SU-DHL-6 (cell line): ENCODE measurements around the gene PXYLP1.

Experiments used
- H2AFZ ChIP-seq: fragments of 200-600 bp; sonication (generic); 2 replicates; pipeline ENCODE4 v1.6.1; 2014; ENCODE audit warnings: low read depth, mild to moderate bottlenecking, moderate library complexity, mixed read lengths, antibody characterized with exemption, low read length; ENCODE audit not compliant: severe bottlenecking
- H3F3A ChIP-seq: fragments of 200-600 bp; shearing (Covaris generic); 2 replicates; pipeline ENCODE4 v1.6.0; 2016; ENCODE audit warnings: antibody characterized with exemption, mild to moderate bottlenecking; ENCODE audit not compliant: insufficient read depth
- H3K27ac ChIP-seq: fragments of 200-600 bp; sonication (generic); 2 replicates; pipeline ENCODE4 v1.5.1; 2016; ENCODE audit warnings: low read depth, mild to moderate bottlenecking, low read length, moderate library complexity, mixed read lengths
- H3K27me3 ChIP-seq: fragments of 200-600 bp; sonication (generic), shearing (Covaris generic); 2 replicates; pipeline ENCODE4 v1.6.0; 2014; ENCODE audit warnings: mild to moderate bottlenecking, low read length
- H3K36me3 ChIP-seq: fragments of 200-600 bp; sonication (generic); 2 replicates; pipeline ENCODE4 v1.6.1; 2014; ENCODE audit warnings: mild to moderate bottlenecking, low read length, mixed read lengths
- H3K4me2 ChIP-seq: fragments of 300-600, 200-600 bp; shearing (Covaris generic), sonication (generic); 2 replicates; pipeline ENCODE4 v1.6.0; 2014; ENCODE audit warnings: low read length, low read depth, mild to moderate bottlenecking; ENCODE audit not compliant: poor library complexity, severe bottlenecking
- H3K4me3 ChIP-seq: fragments of 200-600 bp; sonication (generic); 2 replicates; pipeline ENCODE4 v1.5.1; 2014; ENCODE audit warnings: antibody characterized with exemption, low read length, mild to moderate bottlenecking, mixed read lengths; ENCODE audit not compliant: insufficient read depth, poor library complexity, severe bottlenecking
- H3K79me2 ChIP-seq: fragments of 200-600 bp; sonication (generic); 2 replicates; pipeline ENCODE4 v1.6.1; 2014; ENCODE audit warnings: mild to moderate bottlenecking, low read length, moderate library complexity; ENCODE audit not compliant: insufficient read depth
- H3K9ac ChIP-seq: fragments of 200-600 bp; sonication (generic); 2 replicates; pipeline ENCODE4 v1.7.0; 2014; ENCODE audit warnings: mild to moderate bottlenecking, low read length
- H3K9me2 ChIP-seq: fragments of 200-600 bp; sonication (generic); replicated peaks from 2 replicates; pipeline ENCODE4 v1.6.1; 2014; ENCODE audit warnings: low read length; ENCODE audit not compliant: insufficient read depth
- H3K9me3 ChIP-seq: fragments of 200-600 bp; sonication (generic); 2 replicates; pipeline ENCODE4 v1.6.1; 2014; ENCODE audit warnings: low read length, mixed read lengths; ENCODE audit not compliant: insufficient read depth
- H4K20me1 ChIP-seq: fragments of 200-600 bp; sonication (generic); 2 replicates; pipeline ENCODE4 v1.6.1; 2014; ENCODE audit warnings: low read depth, mild to moderate bottlenecking, antibody characterized with exemption, low read length, moderate library complexity, mixed read lengths
- CTCF ChIP-seq: fragments of 200-600 bp; sonication (generic); IDR thresholded peaks from one replicate; pipeline ENCODE4 v1.5.1; 2017; ENCODE audit warnings: antibody characterized with exemption, mild to moderate bottlenecking, low read length, moderate library complexity; ENCODE audit not compliant: insufficient read depth, poor library complexity, severe bottlenecking
- EZH2phosphoT487 ChIP-seq: fragments of 200-600 bp; sonication (generic), shearing (Covaris generic); conservative IDR thresholded peaks from 2 replicates; pipeline ENCODE4 v1.6.1; 2018; ENCODE audit warnings: mild to moderate bottlenecking, antibody characterized with exemption, low read length, moderate library complexity, mixed read lengths

The PXYLP1 gene

DNA sequence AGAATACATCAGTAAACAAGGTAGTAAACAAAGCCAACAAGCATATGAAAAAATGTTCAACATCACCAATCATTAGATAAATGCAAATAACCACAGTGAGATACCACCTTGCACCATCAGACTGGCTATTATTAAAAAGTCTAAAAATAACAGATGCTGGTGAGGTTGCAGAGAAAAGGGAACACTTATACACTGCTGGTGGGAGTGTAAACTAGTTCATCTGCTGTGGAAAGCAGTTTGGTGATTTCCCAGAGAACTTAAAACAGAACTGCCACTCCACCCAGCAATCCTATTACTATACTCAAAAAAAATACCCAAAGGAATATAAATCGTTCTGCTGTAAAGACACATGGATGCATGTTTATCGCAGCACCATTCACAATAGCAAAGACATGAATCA is 106.4 kb downstream of the PXYLP1 start:
- no peaks in the 10 kb centered on the region for H3K27me3 ChIP-seq
- TF ChIP-seq EZH2phosphoT487 (no peak), CTCF (no peak)
- no peaks in the 10 kb centered on the region for H3K79me2 ChIP-seq
- H3K4me2 ChIP-seq: no peak overlapping the region
- H3K9me2 ChIP-seq: no peaks in the 10 kb centered on the region
- no peak overlapping the region for H3K9ac ChIP-seq
- no peaks in the 10 kb centered on the region for H3F3A ChIP-seq
- H3K36me3 ChIP-seq: no peaks in the 10 kb centered on the region
- H3K9me3 ChIP-seq: no peaks in the 10 kb centered on the region
- H3K27ac ChIP-seq: no peak overlapping the region
- no peaks in the 10 kb centered on the region for H4K20me1 ChIP-seq
- H3K4me3 ChIP-seq: no peak overlapping the region
- no peak overlapping the region for H2AFZ ChIP-seq

GRCh38 chr3:141338881-141339280 is 107.3 kb downstream of the PXYLP1 start:
- H2AFZ ChIP-seq: no peak overlapping the region
- no peak overlapping the region for H3K27ac ChIP-seq
- no peaks in the 10 kb centered on the region for H3K79me2 ChIP-seq
- H3K9me2 ChIP-seq: no peaks in the 10 kb centered on the region
- no peaks in the 10 kb centered on the region for H3K27me3 ChIP-seq
- H3K4me2 ChIP-seq: no peak overlapping the region
- no peaks in the 10 kb centered on the region for H3K9me3 ChIP-seq
- H3F3A ChIP-seq: no peaks in the 10 kb centered on the region
- no peaks in the 10 kb centered on the region for H3K36me3 ChIP-seq
- TF ChIP-seq EZH2phosphoT487 (no peak), CTCF (no peak)
- no peak overlapping the region for H3K4me3 ChIP-seq
- no peak overlapping the region for H3K9ac ChIP-seq
- H4K20me1 ChIP-seq: no peaks in the 10 kb centered on the region

DNA sequence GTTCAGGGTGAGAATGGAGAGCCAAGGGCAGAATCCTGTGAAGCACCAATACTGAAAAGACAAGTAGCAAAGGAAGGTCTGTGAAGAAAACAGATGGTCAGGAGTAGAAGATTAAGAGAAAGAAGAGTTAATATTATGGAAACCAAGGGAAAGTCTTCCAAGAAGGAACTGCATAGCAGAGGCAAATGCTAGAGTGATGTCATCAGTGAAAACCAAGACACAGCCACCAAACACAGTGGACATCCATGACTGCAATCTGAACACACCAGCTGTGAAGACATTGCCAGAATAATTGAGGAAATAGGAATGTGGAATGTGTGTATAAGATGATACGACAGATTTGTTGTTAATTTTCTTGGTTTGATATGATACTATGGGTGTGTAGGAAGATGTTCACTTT is 109.9 kb downstream of the PXYLP1 start:
- Histone ChIP-seq H3K79me2 (no peaks in the 10 kb centered on the region), H2AFZ (no peak overlapping the region), H4K20me1 (no peaks in the 10 kb centered on the region), H3K9ac (no peak overlapping the region), H3K27me3 (no peaks in the 10 kb centered on the region), H3K9me3 (no peaks in the 10 kb centered on the region), H3K4me2 (no peak overlapping the region), H3K4me3 (no peak overlapping the region), H3K9me2 (no peaks in the 10 kb centered on the region), H3K36me3 (no peaks in the 10 kb centered on the region), H3K27ac (no peak overlapping the region), H3F3A (no peaks in the 10 kb centered on the region)
- TF ChIP-seq CTCF: no peak
- no peak for TF ChIP-seq EZH2phosphoT487

GRCh38 chr3:141342386-141342785 is 110.8 kb downstream of the PXYLP1 start:
- Histone ChIP-seq H3K9me2 (no peaks in the 10 kb centered on the region), H4K20me1 (no peaks in the 10 kb centered on the region), H3K4me3 (no peak overlapping the region), H3K79me2 (no peaks in the 10 kb centered on the region), H3F3A (no peaks in the 10 kb centered on the region), H3K9me3 (no peaks in the 10 kb centered on the region), H3K4me2 (no peak overlapping the region), H3K9ac (no peak overlapping the region), H2AFZ (no peak overlapping the region), H3K27me3 (no peaks in the 10 kb centered on the region), H3K36me3 (no peaks in the 10 kb centered on the region), H3K27ac (no peak overlapping the region)
- TF ChIP-seq CTCF (no peak), EZH2phosphoT487 (no peak)
